Body of pancreas (tissue), 4 donors: ENCODE results near the gene HTT.

Source experiments
- CTCF ChIP-seq, 7 experiments: fragments of 450-650 bp in 4 of 7; fragments of 200-600 bp in 3 of 7; sonication (generic) in 3 of 7; IDR thresholded peaks; one replicate each; pipeline ENCODE4 v1.5.1; 2016 to 2019; ENCODE audit warnings: antibody characterized with exemption in 7 of 7
- POLR2A ChIP-seq, 3 donors: fragments of 450-650 bp; IDR thresholded peaks; one replicate each; pipeline ENCODE4 v1.6.1; 2016; ENCODE audit warnings: antibody characterized with exemption in 3 of 3, mild to moderate bottlenecking in 2 of 3

- TF ChIP-seq CTCF (IDR thresholded peaks at IDR 0.05), result no peak
- TF ChIP-seq POLR2A (IDR thresholded peaks at IDR 0.05), result no peak
These were observed 193.3 kb downstream of the HTT start for GRCh38 chr4:3267576-3268394.
